MCF 10A (cell line): Measurements from ENCODE around the gene METAP1. TPM values are rescaled to one million over a fixed set of nuclear protein-coding genes. Genes with fewer than 3 reads are reported as not detected.
"Not testable (repeated sequence)": the region's sequence is repeated elsewhere in the genome, so short reads cannot be mapped to it uniquely, and the experiment has no call there.

ENCODE experiments used
- BruUV-seq: library from RNA; stranded (reverse); fragments of 400-500 nt; replicated peaks from 2 replicates; lab custom pipeline; 2021; lab: Mats Ljungman, UMichigan
- CTCF ChIA-PET: fragments of 300-600 bp; sonication (Branson Sonifier 250); formaldehyde crosslinking; extraction: SDS; loops from one replicate; lab custom pipeline; 2021; ENCODE audit warnings: antibody characterized with exemption, inconsistent platforms; lab: Yijun Ruan, JAX
- POLR2A ChIA-PET: fragments of 300-600, 350-650 bp; sonication (Branson Sonifier 250); formaldehyde crosslinking; extraction: SDS; loops from one replicate; lab custom pipeline; 2020; ENCODE audit warnings: antibody characterized with exemption, inconsistent platforms; lab: Yijun Ruan, JAX
- DNase-seq: peaks from one replicate; pipeline ENCODE4 v3.0.0-alpha.2; 2018; ENCODE audit not compliant: unreplicated experiment
- H3K27ac Mint-ChIP-seq: one replicate; pipeline ENCODE4 v1.8.0; 2022; ENCODE audit warnings: mild to moderate bottlenecking, low read depth, mixed read lengths; ENCODE audit not compliant: unreplicated experiment
- H3K27me3 Mint-ChIP-seq: one replicate; pipeline ENCODE4 v1.8.0; 2022; ENCODE audit warnings: mixed read lengths; ENCODE audit not compliant: insufficient read depth, unreplicated experiment
- H3K36me3 Mint-ChIP-seq: one replicate; pipeline ENCODE4 v1.8.0; 2022; ENCODE audit warnings: mild to moderate bottlenecking, moderate library complexity, mixed read lengths; ENCODE audit not compliant: insufficient read depth, unreplicated experiment
- H3K4me1 Mint-ChIP-seq: one replicate; pipeline ENCODE4 v1.8.0; 2022; ENCODE audit warnings: mixed read lengths; ENCODE audit not compliant: insufficient read depth, unreplicated experiment
- H3K4me3 Mint-ChIP-seq: one replicate; pipeline ENCODE4 v1.8.0; 2022; ENCODE audit warnings: mild to moderate bottlenecking, moderate library complexity, mixed read lengths; ENCODE audit not compliant: unreplicated experiment
- H3K9me3 Mint-ChIP-seq: one replicate; pipeline ENCODE4 v1.8.0; 2022; ENCODE audit warnings: mixed read lengths; ENCODE audit not compliant: unreplicated experiment
- intact Hi-C: fragments of 100-400 bp; cut with micrococcal nuclease; formaldehyde crosslinking; loops from 2 replicates; pipeline ENCODE4 v1.14.1; 2022
- total RNA-seq: library from RNA; stranded (reverse); gene quantifications from 2 replicates; pipeline ENCODE4 v1.2.3, GENCODE V29; 2022
- TF ChIP-seq, protein P1 (sequence below): fragments of 200-600 bp; IDR thresholded peaks from one replicate; pipeline ENCODE4 v1.8.0; 2022; ENCODE audit warnings: antibody characterized with exemption, mild to moderate bottlenecking; ENCODE audit not compliant: unreplicated experiment

The METAP1 gene
- total RNA-seq, 1 experiment from 2014 or later: 61.4 TPM

DNA sequence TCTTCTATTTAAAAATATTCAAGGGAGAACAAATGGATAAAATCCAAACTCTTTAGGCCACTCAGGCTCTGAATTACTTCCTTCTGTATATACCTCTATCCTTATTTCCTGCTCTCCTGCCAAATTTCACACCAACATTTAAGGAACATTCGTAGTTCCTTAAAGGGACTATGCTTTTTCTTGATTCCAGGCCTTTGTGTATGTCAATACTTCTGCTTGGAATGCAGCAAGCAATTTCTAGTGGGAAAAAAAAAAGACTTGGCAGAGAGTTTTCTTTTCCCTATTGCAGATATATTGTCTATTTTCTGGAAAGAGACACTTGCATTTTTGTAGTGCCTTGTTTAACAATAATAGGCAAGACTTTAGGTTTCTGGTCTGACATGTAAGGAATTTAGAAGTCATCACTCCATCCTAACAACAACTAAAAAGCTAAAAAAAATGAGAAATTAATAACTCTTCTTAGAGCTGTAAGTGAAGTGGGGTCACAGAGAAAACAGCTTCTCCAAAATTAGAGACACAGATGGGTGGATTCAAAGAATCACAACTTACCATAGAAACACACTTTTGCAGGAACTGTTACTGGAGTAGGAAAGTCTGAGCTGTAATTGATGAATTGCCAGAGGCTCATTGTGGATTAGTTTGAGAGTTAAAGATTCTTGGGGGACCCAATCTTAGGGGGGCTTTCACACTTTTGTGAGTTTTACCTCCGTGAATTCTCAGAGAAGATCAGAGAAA is 95.1 kb downstream of the METAP1 start:
- Mint-ChIP-seq H3K36me3 (peaks cover 29% of the 10 kb centered on the region), H3K4me1 (peaks cover 29% of the 10 kb centered on the region), H3K4me3 (peak overlapping the region; percentile 89), H3K9me3 (no peaks in the 10 kb centered on the region), H3K27me3 (no peaks in the 10 kb centered on the region), H3K27ac (peak overlapping the region; percentile 72)
- ChIA-PET CTCF (interaction anchor here (0.5 to 0.9 kb wide), 5 partner anchors 30 to 640 kb away, joined by 3 to 4 read pairs (median 3); partner anchors contain the start of gene METAP1), POLR2A (interaction anchor here (0.6 to 1.4 kb wide), 20 partner anchors 10 to 857 kb away, joined by 3 to 12 read pairs (median 4); partner anchors contain the start of genes EIF4E, LAMTOR3, METAP1 and RAP1GDS1)
- intact Hi-C loops: no loop called here
- TF ChIP-seq, protein P1, sequence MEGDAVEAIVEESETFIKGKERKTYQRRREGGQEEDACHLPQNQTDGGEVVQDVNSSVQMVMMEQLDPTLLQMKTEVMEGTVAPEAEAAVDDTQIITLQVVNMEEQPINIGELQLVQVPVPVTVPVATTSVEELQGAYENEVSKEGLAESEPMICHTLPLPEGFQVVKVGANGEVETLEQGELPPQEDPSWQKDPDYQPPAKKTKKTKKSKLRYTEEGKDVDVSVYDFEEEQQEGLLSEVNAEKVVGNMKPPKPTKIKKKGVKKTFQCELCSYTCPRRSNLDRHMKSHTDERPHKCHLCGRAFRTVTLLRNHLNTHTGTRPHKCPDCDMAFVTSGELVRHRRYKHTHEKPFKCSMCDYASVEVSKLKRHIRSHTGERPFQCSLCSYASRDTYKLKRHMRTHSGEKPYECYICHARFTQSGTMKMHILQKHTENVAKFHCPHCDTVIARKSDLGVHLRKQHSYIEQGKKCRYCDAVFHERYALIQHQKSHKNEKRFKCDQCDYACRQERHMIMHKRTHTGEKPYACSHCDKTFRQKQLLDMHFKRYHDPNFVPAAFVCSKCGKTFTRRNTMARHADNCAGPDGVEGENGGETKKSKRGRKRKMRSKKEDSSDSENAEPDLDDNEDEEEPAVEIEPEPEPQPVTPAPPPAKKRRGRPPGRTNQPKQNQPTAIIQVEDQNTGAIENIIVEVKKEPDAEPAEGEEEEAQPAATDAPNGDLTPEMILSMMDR: no peak
- DNase-seq: no peak
- BruUV-seq: no TSS peak

DNA sequence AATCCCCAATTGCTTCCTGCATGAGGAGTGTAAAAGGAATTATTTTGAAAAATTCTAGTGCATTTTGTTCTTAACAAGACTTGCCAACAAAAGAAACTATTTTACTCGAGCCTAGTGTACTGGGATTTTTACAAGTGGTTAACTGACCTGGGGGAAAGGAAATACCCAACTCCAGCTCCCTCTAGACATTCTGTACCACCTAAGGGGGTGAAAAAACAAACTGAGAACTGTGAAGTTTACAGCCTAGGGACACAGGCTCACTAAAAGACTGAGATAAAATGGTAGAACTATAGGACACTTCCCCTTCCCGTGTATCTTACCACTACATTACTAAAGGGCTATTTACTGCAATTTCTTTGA is 95.7 kb downstream of the METAP1 start:
- no TSS peak for BruUV-seq
- peaks cover 28% of the 10 kb centered on the region for H3K4me1 Mint-ChIP-seq
- ChIA-PET POLR2A (interaction anchor here (0.6 to 1.4 kb wide), 20 partner anchors 10 to 856 kb away, joined by 3 to 12 read pairs (median 4); partner anchors contain the start of genes EIF4E, LAMTOR3, METAP1 and RAP1GDS1), CTCF (interaction anchor here (0.6 to 0.9 kb wide), 4 partner anchors 29 to 640 kb away, joined by 3 to 4 read pairs (median 3); partner anchors contain the start of gene METAP1)
- TF ChIP-seq, protein P1: no peak
- intact Hi-C loops: no loop called here
- no peaks in the 10 kb centered on the region for H3K9me3 Mint-ChIP-seq
- peak overlapping the region; percentile 89 for H3K4me3 Mint-ChIP-seq
- peak overlapping the region; percentile 72 for H3K27ac Mint-ChIP-seq
- H3K36me3 Mint-ChIP-seq: peaks cover 23% of the 10 kb centered on the region
- DNase-seq: no peak
- no peaks in the 10 kb centered on the region for H3K27me3 Mint-ChIP-seq

DNA sequence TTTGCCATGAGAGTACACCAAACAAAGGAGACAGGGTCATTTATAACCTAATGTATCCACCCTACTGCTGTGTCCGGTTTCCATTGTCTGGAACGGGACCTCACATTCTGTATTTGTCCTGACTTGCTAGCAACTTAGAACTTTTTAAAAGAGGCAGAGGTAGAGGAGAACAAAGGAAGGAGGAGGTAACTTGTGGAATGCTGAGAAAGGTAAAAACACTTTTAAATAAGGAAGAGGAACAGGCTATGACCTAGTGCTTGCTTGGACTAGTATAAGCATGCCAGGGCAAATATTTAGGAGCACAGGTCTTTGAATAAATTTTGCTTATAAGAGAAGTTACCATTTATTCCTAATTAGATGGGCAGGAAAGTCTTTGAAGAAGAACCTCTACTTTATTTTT is 96.3 kb downstream of the METAP1 start:
- H3K27ac Mint-ChIP-seq: peak overlapping the region; percentile 72

DNA sequence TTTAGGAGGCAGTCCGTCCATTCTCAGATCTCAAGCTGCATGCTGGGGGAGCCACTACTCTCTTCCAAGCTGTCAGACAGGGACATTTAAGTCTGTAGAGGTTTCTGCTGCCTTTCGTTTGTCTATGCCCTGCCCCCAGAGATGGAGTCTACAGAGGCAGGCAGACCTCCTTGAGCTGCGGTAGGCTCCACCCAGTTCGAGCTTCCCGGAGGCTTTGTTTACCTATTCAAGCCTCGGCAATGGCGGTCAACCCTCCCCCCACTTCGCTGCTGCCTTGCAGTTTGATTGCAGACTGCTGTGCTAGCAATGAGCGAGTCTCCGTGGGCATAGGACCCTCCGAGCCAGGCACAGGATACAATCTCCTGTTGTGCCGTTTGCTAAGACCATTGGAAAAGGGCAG is 103.8 kb downstream of the METAP1 start:
- H3K27ac Mint-ChIP-seq: no peak overlapping the region
- POLR2A ChIA-PET: interaction anchor here (0.6 kb wide), 1 partner anchor 62 kb away, joined by 3 read pairs; no protein-coding TSS in a partner anchor
- no peak overlapping the region for H3K4me3 Mint-ChIP-seq
- intact Hi-C loops: no loop called here
- no peak for DNase-seq
- no peaks in the 10 kb centered on the region for H3K27me3 Mint-ChIP-seq
- no peaks in the 10 kb centered on the region for H3K36me3 Mint-ChIP-seq
- H3K9me3 Mint-ChIP-seq: peaks cover 7% of the 10 kb centered on the region
- TF ChIP-seq, protein P1: no peak
- no TSS peak for BruUV-seq
- no peaks in the 10 kb centered on the region for H3K4me1 Mint-ChIP-seq
- CTCF ChIA-PET: interaction anchor here (0.6 kb wide), 1 partner anchor 19 kb away, joined by 3 read pairs; no protein-coding TSS in a partner anchor

More for the DNA sequence above, 96.3 kb downstream of the METAP1 start:
- intact Hi-C loops, BruUV-seq, H3K27me3 Mint-ChIP-seq, H3K9me3 Mint-ChIP-seq: not testable (repeated sequence)
- Mint-ChIP-seq H3K4me3 (peak overlapping the region; percentile 89), H3K4me1 (peaks cover 23% of the 10 kb centered on the region), H3K36me3 (peaks cover 17% of the 10 kb centered on the region)
- ChIA-PET CTCF (interaction anchor here (1.0 kb wide), 1 partner anchor 97 kb away, joined by 3 read pairs; the partner anchor contains the start of gene METAP1), POLR2A (interaction anchor here (1.2 to 1.4 kb wide), 3 partner anchors 96 to 803 kb away, joined by 3 to 12 read pairs (median 5); partner anchors contain the start of genes EIF4E, LAMTOR3 and METAP1)
- peak; percentile 38 for DNase-seq

DNA sequence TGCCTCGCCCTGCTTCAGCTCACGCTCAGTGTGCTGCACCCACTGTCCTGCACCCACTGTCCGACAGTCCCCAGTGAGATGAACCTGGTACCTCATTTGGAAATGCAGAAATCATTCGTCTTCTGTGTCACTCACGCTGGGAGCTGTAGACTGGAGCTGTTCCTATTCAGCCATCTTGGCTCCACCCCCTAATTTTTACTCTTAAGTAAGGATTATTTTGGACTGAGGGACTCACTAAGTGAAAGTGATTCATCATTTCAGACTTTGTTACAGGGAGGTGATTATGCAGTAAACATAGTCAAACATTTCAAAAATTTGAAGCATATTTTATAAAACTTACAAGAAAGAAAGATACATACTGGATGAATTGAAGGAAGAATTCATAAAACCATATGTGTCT is 104.3 kb downstream of the METAP1 start:
- H3K4me1 Mint-ChIP-seq, H3K9me3 Mint-ChIP-seq, intact Hi-C loops, H3K36me3 Mint-ChIP-seq, DNase-seq, H3K27me3 Mint-ChIP-seq, H3K27ac Mint-ChIP-seq, BruUV-seq, H3K4me3 Mint-ChIP-seq: not testable (repeated sequence)
- POLR2A ChIA-PET: interaction anchor here (0.6 to 0.7 kb wide), 3 partner anchors 10 to 61 kb away, joined by 3 read pairs; no protein-coding TSS in a partner anchor
- CTCF ChIA-PET: interaction anchor here (0.6 to 1.5 kb wide), 5 partner anchors 22 to 311 kb away, joined by 3 to 5 read pairs (median 3); no protein-coding TSS in a partner anchor
